GM12872 (cell line): ENCODE measurements around the gene CPVL.

ENCODE experiments used
- CTCF ChIP-seq: IDR thresholded peaks from 3 replicates; pipeline ENCODE4 v1.5.1; 2011; ENCODE audit warnings: low read depth, mild to moderate bottlenecking, low read length, moderate library complexity; ENCODE audit not compliant: insufficient read depth

Gene CPVL

GRCh38 chr7:29063236-29063635, 83.1 kb downstream of the CPVL start:
- TF ChIP-seq CTCF: no peak

GRCh38 chr7:29053105-29053872, 93.0 kb downstream of the CPVL start:
- no peak for TF ChIP-seq CTCF

GRCh38 chr7:29046978-29047377, 99.4 kb downstream of the CPVL start:
- no peak for TF ChIP-seq CTCF

- no peak for TF ChIP-seq CTCF
Measured at GRCh38 chr7:29045258-29046086, 100.9 kb downstream of the CPVL start.

- no peak for TF ChIP-seq CTCF
Measured at GRCh38 chr7:29044554-29044953, 101.8 kb downstream of the CPVL start.

- no peak for TF ChIP-seq CTCF
Measured at GRCh38 chr7:29043576-29043975, 102.8 kb downstream of the CPVL start.

- TF ChIP-seq CTCF: no peak
Measured at GRCh38 chr7:29042824-29043231, 103.5 kb downstream of the CPVL start.
